ENCODE measurements around the gene ZNF547. TPM values are rescaled to one million over a fixed set of nuclear protein-coding genes. Genes with fewer than 3 reads are reported as not detected.

Gene ZNF547
- total and polyA plus RNA-seq, 2 experiments from 2014 or later: 1.1 to 4.9 TPM

DNA sequence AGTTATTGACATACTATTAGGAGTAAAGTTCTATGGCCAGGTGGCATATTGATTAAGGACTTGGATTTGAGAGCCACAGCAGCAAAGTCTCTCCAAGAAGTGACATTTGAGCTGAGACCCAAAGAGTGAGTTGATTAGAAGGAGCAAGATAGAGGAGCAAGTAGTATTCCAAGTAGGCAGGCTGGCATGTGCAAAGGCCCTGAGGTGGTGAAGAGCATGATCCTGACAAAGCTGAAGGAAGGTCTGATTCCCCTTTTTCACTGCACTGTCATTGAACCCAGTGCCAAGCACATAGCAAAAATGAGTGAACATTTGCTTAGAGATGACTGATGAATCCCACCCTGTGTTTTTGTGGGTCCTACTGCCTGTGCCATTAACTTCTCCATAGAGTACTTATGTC lies 38.4 kb upstream of the ZNF547 start:
- ATAC-seq: no peak
- Histone ChIP-seq H3K36me3 (ENCODE audit: insufficient read depth) (peaks cover 12% of the 10 kb centered on the region), H2AFZ (no peak overlapping the region), H3K27ac (ENCODE audit: low read depth) (no peak overlapping the region), H3K4me2 (no peak overlapping the region), H3K79me2 (replicated peaks; ENCODE audit: insufficient read depth) (peaks cover 30% of the 10 kb centered on the region), H3K27me3 (ENCODE audit: insufficient read depth) (no peaks in the 10 kb centered on the region), H3K9me2 (ENCODE audit: insufficient read depth) (no peaks in the 10 kb centered on the region), H3F3A (replicated peaks; ENCODE audit: low read depth) (peaks cover 2% of the 10 kb centered on the region; the same call in 1 of the 2 replicates), H4K20me1 (replicated peaks; ENCODE audit: insufficient read depth) (0 out of 2 replicates have a peak, but pooled peaks cover 3% of the 10 kb centered on the region), H3K4me1 (ENCODE audit: insufficient read depth) (peaks cover 10% of the 10 kb centered on the region), H3K4me3 (no peak overlapping the region)
- TF ChIP-seq, protein P1, sequence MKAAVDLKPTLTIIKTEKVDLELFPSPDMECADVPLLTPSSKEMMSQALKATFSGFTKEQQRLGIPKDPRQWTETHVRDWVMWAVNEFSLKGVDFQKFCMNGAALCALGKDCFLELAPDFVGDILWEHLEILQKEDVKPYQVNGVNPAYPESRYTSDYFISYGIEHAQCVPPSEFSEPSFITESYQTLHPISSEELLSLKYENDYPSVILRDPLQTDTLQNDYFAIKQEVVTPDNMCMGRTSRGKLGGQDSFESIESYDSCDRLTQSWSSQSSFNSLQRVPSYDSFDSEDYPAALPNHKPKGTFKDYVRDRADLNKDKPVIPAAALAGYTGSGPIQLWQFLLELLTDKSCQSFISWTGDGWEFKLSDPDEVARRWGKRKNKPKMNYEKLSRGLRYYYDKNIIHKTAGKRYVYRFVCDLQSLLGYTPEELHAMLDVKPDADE (IDR thresholded peaks at IDR 0.05): no peak
- TF ChIP-seq, protein P2, sequence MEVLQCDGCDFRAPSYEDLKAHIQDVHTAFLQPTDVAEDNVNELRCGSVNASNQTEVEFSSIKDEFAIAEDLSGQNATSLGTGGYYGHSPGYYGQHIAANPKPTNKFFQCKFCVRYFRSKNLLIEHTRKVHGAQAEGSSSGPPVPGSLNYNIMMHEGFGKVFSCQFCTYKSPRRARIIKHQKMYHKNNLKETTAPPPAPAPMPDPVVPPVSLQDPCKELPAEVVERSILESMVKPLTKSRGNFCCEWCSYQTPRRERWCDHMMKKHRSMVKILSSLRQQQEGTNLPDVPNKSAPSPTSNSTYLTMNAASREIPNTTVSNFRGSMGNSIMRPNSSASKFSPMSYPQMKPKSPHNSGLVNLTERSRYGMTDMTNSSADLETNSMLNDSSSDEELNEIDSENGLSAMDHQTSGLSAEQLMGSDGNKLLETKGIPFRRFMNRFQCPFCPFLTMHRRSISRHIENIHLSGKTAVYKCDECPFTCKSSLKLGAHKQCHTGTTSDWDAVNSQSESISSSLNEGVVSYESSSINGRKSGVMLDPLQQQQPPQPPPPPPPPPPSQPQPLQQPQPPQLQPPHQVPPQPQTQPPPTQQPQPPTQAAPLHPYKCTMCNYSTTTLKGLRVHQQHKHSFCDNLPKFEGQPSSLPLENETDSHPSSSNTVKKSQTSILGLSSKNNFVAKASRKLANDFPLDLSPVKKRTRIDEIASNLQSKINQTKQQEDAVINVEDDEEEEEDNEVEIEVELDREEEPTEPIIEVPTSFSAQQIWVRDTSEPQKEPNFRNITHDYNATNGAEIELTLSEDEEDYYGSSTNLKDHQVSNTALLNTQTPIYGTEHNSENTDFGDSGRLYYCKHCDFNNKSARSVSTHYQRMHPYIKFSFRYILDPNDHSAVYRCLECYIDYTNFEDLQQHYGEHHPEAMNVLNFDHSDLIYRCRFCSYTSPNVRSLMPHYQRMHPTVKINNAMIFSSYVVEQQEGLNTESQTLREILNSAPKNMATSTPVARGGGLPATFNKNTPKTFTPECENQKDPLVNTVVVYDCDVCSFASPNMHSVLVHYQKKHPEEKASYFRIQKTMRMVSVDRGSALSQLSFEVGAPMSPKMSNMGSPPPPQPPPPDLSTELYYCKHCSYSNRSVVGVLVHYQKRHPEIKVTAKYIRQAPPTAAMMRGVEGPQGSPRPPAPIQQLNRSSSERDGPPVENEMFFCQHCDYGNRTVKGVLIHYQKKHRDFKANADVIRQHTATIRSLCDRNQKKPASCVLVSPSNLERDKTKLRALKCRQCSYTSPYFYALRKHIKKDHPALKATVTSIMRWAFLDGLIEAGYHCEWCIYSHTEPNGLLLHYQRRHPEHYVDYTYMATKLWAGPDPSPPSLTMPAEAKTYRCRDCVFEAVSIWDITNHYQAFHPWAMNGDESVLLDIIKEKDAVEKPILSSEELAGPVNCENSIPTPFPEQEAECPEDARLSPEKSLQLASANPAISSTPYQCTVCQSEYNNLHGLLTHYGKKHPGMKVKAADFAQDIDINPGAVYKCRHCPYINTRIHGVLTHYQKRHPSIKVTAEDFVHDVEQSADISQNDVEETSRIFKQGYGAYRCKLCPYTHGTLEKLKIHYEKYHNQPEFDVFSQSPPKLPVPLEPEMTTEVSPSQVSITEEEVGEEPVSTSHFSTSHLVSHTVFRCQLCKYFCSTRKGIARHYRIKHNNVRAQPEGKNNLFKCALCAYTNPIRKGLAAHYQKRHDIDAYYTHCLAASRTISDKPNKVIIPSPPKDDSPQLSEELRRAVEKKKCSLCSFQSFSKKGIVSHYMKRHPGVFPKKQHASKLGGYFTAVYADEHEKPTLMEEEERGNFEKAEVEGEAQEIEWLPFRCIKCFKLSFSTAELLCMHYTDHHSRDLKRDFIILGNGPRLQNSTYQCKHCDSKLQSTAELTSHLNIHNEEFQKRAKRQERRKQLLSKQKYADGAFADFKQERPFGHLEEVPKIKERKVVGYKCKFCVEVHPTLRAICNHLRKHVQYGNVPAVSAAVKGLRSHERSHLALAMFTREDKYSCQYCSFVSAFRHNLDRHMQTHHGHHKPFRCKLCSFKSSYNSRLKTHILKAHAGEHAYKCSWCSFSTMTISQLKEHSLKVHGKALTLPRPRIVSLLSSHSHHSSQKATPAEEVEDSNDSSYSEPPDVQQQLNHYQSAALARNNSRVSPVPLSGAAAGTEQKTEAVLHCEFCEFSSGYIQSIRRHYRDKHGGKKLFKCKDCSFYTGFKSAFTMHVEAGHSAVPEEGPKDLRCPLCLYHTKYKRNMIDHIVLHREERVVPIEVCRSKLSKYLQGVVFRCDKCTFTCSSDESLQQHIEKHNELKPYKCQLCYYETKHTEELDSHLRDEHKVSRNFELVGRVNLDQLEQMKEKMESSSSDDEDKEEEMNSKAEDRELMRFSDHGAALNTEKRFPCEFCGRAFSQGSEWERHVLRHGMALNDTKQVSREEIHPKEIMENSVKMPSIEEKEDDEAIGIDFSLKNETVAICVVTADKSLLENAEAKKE (CRISPR knock-in tag; IDR thresholded peaks at IDR 0.05): no peak
- TF ChIP-seq JUNB (IDR thresholded peaks at IDR 0.05; ENCODE audit: unreplicated experiment): no peak
- no peak for TF ChIP-seq POLR2AphosphoS5 (IDR thresholded peaks at IDR 0.05; ENCODE audit: low read depth)
- TF ChIP-seq CREB1 (CRISPR knock-in tag; IDR thresholded peaks at IDR 0.05; ENCODE audit: low read depth): no peak
- no peak for TF ChIP-seq EZH2phosphoT487 (IDR thresholded peaks at IDR 0.05; ENCODE audit: unreplicated experiment)
- TF ChIP-seq STAT1 (IDR thresholded peaks at IDR 0.05; ENCODE audit: unreplicated experiment): no peak
- TF ChIP-seq ZNF331 (CRISPR knock-in tag; IDR thresholded peaks at IDR 0.05; ENCODE audit: low read depth): no peak
- TF ChIP-seq ZNF114 (CRISPR knock-in tag; IDR thresholded peaks at IDR 0.05): no peak
- TF ChIP-seq, protein P3, sequence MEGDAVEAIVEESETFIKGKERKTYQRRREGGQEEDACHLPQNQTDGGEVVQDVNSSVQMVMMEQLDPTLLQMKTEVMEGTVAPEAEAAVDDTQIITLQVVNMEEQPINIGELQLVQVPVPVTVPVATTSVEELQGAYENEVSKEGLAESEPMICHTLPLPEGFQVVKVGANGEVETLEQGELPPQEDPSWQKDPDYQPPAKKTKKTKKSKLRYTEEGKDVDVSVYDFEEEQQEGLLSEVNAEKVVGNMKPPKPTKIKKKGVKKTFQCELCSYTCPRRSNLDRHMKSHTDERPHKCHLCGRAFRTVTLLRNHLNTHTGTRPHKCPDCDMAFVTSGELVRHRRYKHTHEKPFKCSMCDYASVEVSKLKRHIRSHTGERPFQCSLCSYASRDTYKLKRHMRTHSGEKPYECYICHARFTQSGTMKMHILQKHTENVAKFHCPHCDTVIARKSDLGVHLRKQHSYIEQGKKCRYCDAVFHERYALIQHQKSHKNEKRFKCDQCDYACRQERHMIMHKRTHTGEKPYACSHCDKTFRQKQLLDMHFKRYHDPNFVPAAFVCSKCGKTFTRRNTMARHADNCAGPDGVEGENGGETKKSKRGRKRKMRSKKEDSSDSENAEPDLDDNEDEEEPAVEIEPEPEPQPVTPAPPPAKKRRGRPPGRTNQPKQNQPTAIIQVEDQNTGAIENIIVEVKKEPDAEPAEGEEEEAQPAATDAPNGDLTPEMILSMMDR (conservative IDR thresholded peaks at IDR 0.05; ENCODE audit: low read depth in 2 of 2): no peak
- no peak for TF ChIP-seq NANOG (IDR thresholded peaks at IDR 0.05; ENCODE audit: borderline replicate concordance)
- TF ChIP-seq, protein P4, sequence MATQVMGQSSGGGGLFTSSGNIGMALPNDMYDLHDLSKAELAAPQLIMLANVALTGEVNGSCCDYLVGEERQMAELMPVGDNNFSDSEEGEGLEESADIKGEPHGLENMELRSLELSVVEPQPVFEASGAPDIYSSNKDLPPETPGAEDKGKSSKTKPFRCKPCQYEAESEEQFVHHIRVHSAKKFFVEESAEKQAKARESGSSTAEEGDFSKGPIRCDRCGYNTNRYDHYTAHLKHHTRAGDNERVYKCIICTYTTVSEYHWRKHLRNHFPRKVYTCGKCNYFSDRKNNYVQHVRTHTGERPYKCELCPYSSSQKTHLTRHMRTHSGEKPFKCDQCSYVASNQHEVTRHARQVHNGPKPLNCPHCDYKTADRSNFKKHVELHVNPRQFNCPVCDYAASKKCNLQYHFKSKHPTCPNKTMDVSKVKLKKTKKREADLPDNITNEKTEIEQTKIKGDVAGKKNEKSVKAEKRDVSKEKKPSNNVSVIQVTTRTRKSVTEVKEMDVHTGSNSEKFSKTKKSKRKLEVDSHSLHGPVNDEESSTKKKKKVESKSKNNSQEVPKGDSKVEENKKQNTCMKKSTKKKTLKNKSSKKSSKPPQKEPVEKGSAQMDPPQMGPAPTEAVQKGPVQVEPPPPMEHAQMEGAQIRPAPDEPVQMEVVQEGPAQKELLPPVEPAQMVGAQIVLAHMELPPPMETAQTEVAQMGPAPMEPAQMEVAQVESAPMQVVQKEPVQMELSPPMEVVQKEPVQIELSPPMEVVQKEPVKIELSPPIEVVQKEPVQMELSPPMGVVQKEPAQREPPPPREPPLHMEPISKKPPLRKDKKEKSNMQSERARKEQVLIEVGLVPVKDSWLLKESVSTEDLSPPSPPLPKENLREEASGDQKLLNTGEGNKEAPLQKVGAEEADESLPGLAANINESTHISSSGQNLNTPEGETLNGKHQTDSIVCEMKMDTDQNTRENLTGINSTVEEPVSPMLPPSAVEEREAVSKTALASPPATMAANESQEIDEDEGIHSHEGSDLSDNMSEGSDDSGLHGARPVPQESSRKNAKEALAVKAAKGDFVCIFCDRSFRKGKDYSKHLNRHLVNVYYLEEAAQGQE (IDR thresholded peaks at IDR 0.05; ENCODE audit: unreplicated experiment): no peak
- TF ChIP-seq EZH2 (IDR thresholded peaks at IDR 0.05; ENCODE audit: low read depth, unreplicated experiment): no peak
- Mint-ChIP-seq H3K27ac (no peak overlapping the region), H3K27me3 (ENCODE audit: insufficient read depth, low read depth, poor library complexity) (peaks cover 3% of the 10 kb centered on the region), H3K4me1 (peaks cover 7% of the 10 kb centered on the region; the same call in 2 of the 3 replicates), H3K4me3 (no peak overlapping the region), H3K9me3 (no peaks in the 10 kb centered on the region), H3K36me3 (ENCODE audit: low read depth) (peaks cover 62% of the 10 kb centered on the region)
- no peak for DNase-seq (ENCODE audit: low spot score)

Measured in GM23338 (cell line).